Retinal pigment epithelial cell (primary cell): ENCODE results near the gene FAM98C.
A peak's percentile ranks its signal among the peaks of the same experiment; 100 is the strongest.

Experiments
- DNase-seq: peaks from one replicate; pipeline ENCODE4 v3.0.0-alpha.2; 2010; ENCODE audit warnings: low read depth
- H3K4me3 ChIP-seq: 2 replicates; pipeline ENCODE4 v1.5.1; 2011; ENCODE audit warnings: mild to moderate bottlenecking, low read length, control low read depth, moderate library complexity
- CTCF ChIP-seq: conservative IDR thresholded peaks from 2 replicates; pipeline ENCODE4 v1.5.1; 2011; ENCODE audit warnings: low read depth, low read length, control low read depth, inconsistent platforms

Gene FAM98C

GRCh38 chr19:38386300-38386970 lies 16.5 kb upstream of the FAM98C start:
- no peak for TF ChIP-seq CTCF
- no peak overlapping the region for H3K4me3 ChIP-seq
- no peak for DNase-seq

- H3K4me3 ChIP-seq: peak overlapping the region; percentile 99
- DNase-seq: no peak
- no peak for TF ChIP-seq CTCF
Measured at GRCh38 chr19:38386971-38387549, 15.8 kb upstream of the FAM98C start.

DNA sequence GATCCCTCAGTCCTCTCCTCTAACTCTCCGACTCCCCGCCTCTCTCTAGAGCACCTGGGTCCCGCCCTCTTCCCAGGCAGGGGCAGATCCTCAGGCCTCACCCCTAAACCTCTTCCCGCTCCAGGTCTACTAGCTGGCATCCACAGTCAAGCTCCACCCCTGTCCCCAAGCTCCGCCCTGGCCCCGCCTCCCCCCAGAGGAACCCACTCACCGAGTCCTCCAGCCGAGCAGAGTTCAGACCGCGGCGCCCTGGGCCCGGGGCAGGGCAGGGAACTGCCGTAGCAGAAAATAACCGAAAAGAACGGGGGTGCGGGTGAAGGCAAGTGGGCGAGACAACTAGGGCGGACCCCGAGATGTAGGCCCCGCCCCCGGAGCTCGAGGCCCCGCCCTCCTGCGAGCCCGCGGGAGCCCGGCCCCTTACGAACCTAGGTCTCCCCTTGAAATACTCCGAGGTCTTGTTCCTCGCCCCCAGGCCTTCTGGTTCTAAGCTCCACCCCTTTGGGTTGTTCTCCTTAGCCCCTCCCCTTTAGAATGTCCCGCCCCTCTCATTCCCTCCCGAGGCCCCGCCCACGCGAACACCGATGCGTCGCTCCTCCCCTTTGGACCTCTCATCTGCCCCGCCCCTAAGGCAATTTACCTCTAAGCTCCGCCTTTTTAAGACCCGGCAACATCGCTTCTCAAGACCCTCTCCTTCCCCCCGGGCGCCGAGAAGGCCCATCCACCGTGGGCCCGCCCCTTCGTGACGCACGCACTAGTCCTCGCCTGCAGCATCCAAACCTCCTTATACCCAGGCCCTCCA lies 15.1 kb upstream of the FAM98C start, which contains the start of gene GGN:
Gene GGN, minus strand, starts transcription at position 485 of the 799 bp plus-strand sequence. CDS start 773 bp downstream, outside the sequence.
- TF ChIP-seq CTCF: no peak
- peak; percentile 85 for DNase-seq
- peak within 1 kb of the TSS; percentile 99 for H3K4me3 ChIP-seq

DNA sequence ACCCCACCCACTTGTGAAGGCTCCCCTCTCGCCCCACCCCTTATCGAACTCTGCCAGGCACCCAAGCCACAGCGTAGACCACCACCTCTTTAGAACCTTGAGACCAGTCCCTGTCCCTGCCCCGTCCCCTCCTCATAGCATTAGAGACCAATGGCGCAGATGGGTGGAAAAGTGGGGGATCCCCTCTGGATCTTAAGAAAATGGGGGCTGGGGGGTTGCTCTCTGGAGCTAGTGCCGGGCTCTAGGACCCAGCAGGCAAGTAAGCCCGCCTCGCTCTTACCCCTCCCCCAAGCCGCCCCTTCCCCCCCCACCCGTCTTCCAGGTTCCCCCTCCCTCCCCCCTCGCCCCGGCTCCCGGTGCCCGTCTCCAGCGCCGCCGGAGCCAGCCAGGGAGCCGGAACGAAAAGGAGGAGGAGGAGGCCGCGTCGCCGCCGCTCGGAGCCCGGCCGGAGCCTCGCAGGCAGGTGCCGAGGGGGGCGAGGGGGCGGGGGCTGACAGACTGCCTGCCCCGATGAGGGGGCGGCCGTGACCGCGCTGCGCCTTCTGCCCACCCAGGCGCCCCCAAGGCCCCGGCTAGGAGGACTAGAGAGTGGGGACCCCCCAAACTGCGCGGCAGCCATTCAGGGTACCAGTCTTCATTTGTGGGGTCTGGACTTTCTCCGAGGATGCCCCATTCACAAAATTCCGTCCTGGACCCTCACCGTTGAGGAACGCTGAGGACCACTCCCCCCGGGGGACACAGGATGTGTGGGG lies 14.4 kb upstream of the FAM98C start, which contains the start of gene SPRED3:
Gene SPRED3, plus strand, starts transcription at position 349 of the 752 bp plus-strand sequence. CDS start 1,606 bp downstream, outside the sequence.
- TF ChIP-seq CTCF: no peak
- DNase-seq: no peak
- H3K4me3 ChIP-seq: peak within 1 kb of the TSS; percentile 99

GRCh38 chr19:38389101-38389925 lies 13.6 kb upstream of the FAM98C start:
- peak overlapping the region; percentile 99 for H3K4me3 ChIP-seq
- DNase-seq: no peak
- no peak for TF ChIP-seq CTCF
